ENCODE measurements around the gene CARS1.

- TF ChIP-seq, protein P1, sequence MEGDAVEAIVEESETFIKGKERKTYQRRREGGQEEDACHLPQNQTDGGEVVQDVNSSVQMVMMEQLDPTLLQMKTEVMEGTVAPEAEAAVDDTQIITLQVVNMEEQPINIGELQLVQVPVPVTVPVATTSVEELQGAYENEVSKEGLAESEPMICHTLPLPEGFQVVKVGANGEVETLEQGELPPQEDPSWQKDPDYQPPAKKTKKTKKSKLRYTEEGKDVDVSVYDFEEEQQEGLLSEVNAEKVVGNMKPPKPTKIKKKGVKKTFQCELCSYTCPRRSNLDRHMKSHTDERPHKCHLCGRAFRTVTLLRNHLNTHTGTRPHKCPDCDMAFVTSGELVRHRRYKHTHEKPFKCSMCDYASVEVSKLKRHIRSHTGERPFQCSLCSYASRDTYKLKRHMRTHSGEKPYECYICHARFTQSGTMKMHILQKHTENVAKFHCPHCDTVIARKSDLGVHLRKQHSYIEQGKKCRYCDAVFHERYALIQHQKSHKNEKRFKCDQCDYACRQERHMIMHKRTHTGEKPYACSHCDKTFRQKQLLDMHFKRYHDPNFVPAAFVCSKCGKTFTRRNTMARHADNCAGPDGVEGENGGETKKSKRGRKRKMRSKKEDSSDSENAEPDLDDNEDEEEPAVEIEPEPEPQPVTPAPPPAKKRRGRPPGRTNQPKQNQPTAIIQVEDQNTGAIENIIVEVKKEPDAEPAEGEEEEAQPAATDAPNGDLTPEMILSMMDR (IDR thresholded peaks at IDR 0.05): no peak
- TF ChIP-seq EZH2phosphoT487 (IDR thresholded peaks at IDR 0.05): no peak
Observed at GRCh38 chr11:2999464-2999998, 57.7 kb downstream of the CARS1 start.

Data from neural progenitor cell (in vitro differentiated cells).